GM23338 (cell line): ENCODE results near the gene LATS2. TPM values are rescaled to one million over a fixed set of nuclear protein-coding genes. Genes with fewer than 3 reads are reported as not detected.

Experiments used
- ATAC-seq: fragments of 200-7000 bp; cut with Tn5 transposase; 3 replicates; pipeline ENCODE4 v1.9.1; 2020
- DNase-seq: peaks from one replicate; pipeline ENCODE4 v3.0.0-alpha.2; 2015; ENCODE audit warnings: low spot score
- H2AFZ ChIP-seq: fragments of 200-600 bp; sonication (generic); 2 replicates; pipeline ENCODE4 v1.8.0; 2016; ENCODE audit warnings: antibody characterized with exemption, mild to moderate bottlenecking, moderate library complexity
- H3F3A ChIP-seq: fragments of 200-600 bp; sonication (generic); replicated peaks from 2 replicates; pipeline ENCODE4 v1.8.0; 2017; ENCODE audit warnings: antibody characterized with exemption, mixed run types, low read depth
- H3K27ac ChIP-seq: fragments of 200-600 bp; sonication (generic); 2 replicates; pipeline ENCODE4 v1.6.1; 2016; ENCODE audit warnings: low read depth
- H3K27me3 ChIP-seq: fragments of 200-600 bp; sonication (generic); 2 replicates; pipeline ENCODE4 v1.8.0; 2016; ENCODE audit warnings: mild to moderate bottlenecking, mixed run types, moderate library complexity; ENCODE audit not compliant: insufficient read depth
- H3K36me3 ChIP-seq: fragments of 200-600 bp; sonication (generic); 2 replicates; pipeline ENCODE4 v1.8.0; 2016; ENCODE audit warnings: mild to moderate bottlenecking; ENCODE audit not compliant: insufficient read depth
- H3K4me1 ChIP-seq: fragments of 200-600 bp; sonication (generic); 2 replicates; pipeline ENCODE4 v1.8.0; 2016; ENCODE audit warnings: mild to moderate bottlenecking, moderate library complexity; ENCODE audit not compliant: insufficient read depth
- H3K4me2 ChIP-seq: fragments of 200-600 bp; sonication (generic); 2 replicates; pipeline ENCODE4 v1.7.1; 2017; ENCODE audit warnings: mixed run types
- H3K4me3 ChIP-seq: fragments of 200-600 bp; sonication (generic); 2 replicates; pipeline ENCODE4 v1.6.1; 2016; ENCODE audit warnings: mixed run types
- H3K79me2 ChIP-seq: fragments of 200-600 bp; sonication (generic); replicated peaks from 2 replicates; pipeline ENCODE4 v1.8.0; 2017; ENCODE audit warnings: mild to moderate bottlenecking; ENCODE audit not compliant: insufficient read depth
- H3K9me2 ChIP-seq: fragments of 200-600 bp; sonication (generic); 2 replicates; pipeline ENCODE4 v1.8.0; 2017; ENCODE audit not compliant: insufficient read depth
- H4K20me1 ChIP-seq: fragments of 200-600 bp; sonication (generic); replicated peaks from 2 replicates; pipeline ENCODE4 v1.8.0; 2017; ENCODE audit warnings: mild to moderate bottlenecking; ENCODE audit not compliant: insufficient read depth
- H3K27ac Mint-ChIP-seq: 2 replicates; pipeline ENCODE4 v1.8.0; 2020; ENCODE audit warnings: inconsistent platforms, mild to moderate bottlenecking, moderate library complexity, mixed read lengths
- H3K27me3 Mint-ChIP-seq: 3 replicates; pipeline ENCODE4 v1.8.0; 2022; ENCODE audit warnings: low read depth, mild to moderate bottlenecking, moderate library complexity, mixed read lengths, inconsistent platforms; ENCODE audit not compliant: insufficient read depth, poor library complexity
- H3K36me3 Mint-ChIP-seq: 3 replicates; pipeline ENCODE4 v1.8.0; 2021; ENCODE audit warnings: low read depth, mild to moderate bottlenecking, inconsistent platforms, moderate library complexity, mixed read lengths
- H3K4me1 Mint-ChIP-seq: 3 replicates; pipeline ENCODE4 v1.8.0; 2020; ENCODE audit warnings: mild to moderate bottlenecking, inconsistent platforms, mixed read lengths
- H3K4me3 Mint-ChIP-seq: 3 replicates; pipeline ENCODE4 v1.8.0; 2021; ENCODE audit warnings: moderate library complexity, mild to moderate bottlenecking, inconsistent platforms, mixed read lengths
- H3K9me3 Mint-ChIP-seq: 3 replicates; pipeline ENCODE4 v1.8.0; 2020; ENCODE audit warnings: moderate library complexity, mild to moderate bottlenecking, inconsistent platforms, mixed read lengths
- CREB1 ChIP-seq: fragments of 250-450 bp; sonication (Bioruptor Pico); IDR thresholded peaks from 2 replicates; pipeline ENCODE4 v1.5.0; 2020; ENCODE audit warnings: low read depth, mild to moderate bottlenecking, moderate library complexity
- ETS1 ChIP-seq: IDR thresholded peaks from 2 replicates; pipeline ENCODE4 v1.6.1; 2016; ENCODE audit warnings: antibody characterized with exemption
- EZH2 ChIP-seq: fragments of 200-600 bp; sonication (generic); IDR thresholded peaks from one replicate; pipeline ENCODE4 v1.8.0; 2017; ENCODE audit warnings: antibody characterized with exemption, mild to moderate bottlenecking, low read depth; ENCODE audit not compliant: unreplicated experiment
- EZH2phosphoT487 ChIP-seq: fragments of 200-600 bp; sonication (generic); IDR thresholded peaks from one replicate; pipeline ENCODE4 v1.8.1; 2018; ENCODE audit warnings: antibody characterized with exemption; ENCODE audit not compliant: unreplicated experiment
- JUNB ChIP-seq: IDR thresholded peaks from one replicate; pipeline ENCODE4 v1.6.1; 2016; ENCODE audit warnings: antibody characterized with exemption; ENCODE audit not compliant: unreplicated experiment
- NANOG ChIP-seq: IDR thresholded peaks from 2 replicates; pipeline ENCODE4 v1.6.1; 2016; ENCODE audit warnings: antibody characterized with exemption, borderline replicate concordance
- POLR2AphosphoS5 ChIP-seq: IDR thresholded peaks from 2 replicates; pipeline ENCODE4 v1.6.1; 2016; ENCODE audit warnings: antibody characterized with exemption, low read depth
- STAT1 ChIP-seq: IDR thresholded peaks from one replicate; pipeline ENCODE4 v1.6.1; 2016; ENCODE audit warnings: antibody characterized with exemption; ENCODE audit not compliant: unreplicated experiment
- ZNF114 ChIP-seq: fragments of 250-450 bp; sonication (Bioruptor Pico); IDR thresholded peaks from 2 replicates; pipeline ENCODE4 v1.5.0; 2020; ENCODE audit warnings: mild to moderate bottlenecking, moderate library complexity
- ZNF331 ChIP-seq: fragments of 250-450 bp; sonication (Bioruptor Pico); IDR thresholded peaks from 2 replicates; pipeline ENCODE4 v1.5.0; 2020; ENCODE audit warnings: low read depth, mild to moderate bottlenecking, moderate library complexity
- ZNF462 ChIP-seq: fragments of 250-450 bp; sonication (Bioruptor Pico); IDR thresholded peaks from 2 replicates; pipeline ENCODE4 v1.5.0; 2020; ENCODE audit warnings: mild to moderate bottlenecking, moderate library complexity
- polyA plus RNA-seq: library from polyadenylated mRNA; unstranded; fragments of >200 nt; fragmentation: Nextera tagmentation; extraction: Ambion mirVana; gene quantifications from 2 replicates; pipeline ENCODE4 v1.2.1, GENCODE V29; 2016
- total RNA-seq: library from RNA; depleted of rRNA; stranded (reverse); fragments of >200 nt; shearing (Covaris generic); gene quantifications from 2 replicates; pipeline ENCODE4 v1.2.3, GENCODE V29; 2014
- TF ChIP-seq, protein P1 (sequence below), 2 experiments: fragments of 200-600 bp in 1 of 2; sonication (generic) in 1 of 2; conservative IDR thresholded peaks; 2 replicates each; pipeline versions ENCODE4 v1.5.1 to v1.6.1; 2016 to 2017; ENCODE audit warnings: antibody characterized with exemption in 2 of 2, low read depth in 2 of 2, mild to moderate bottlenecking in 2 of 2, moderate library complexity in 1 of 2
- TF ChIP-seq, protein P2 (sequence below): IDR thresholded peaks from one replicate; pipeline ENCODE4 v1.6.1; 2018; ENCODE audit warnings: antibody characterized with exemption; ENCODE audit not compliant: unreplicated experiment

The LATS2 gene
- total and polyA plus RNA-seq, 2 experiments from 2014 or later: 10.5 to 25.4 TPM

- Histone ChIP-seq H3K27ac (no peak overlapping the region), H3K4me3 (no peak overlapping the region), H3K4me1 (no peaks in the 10 kb centered on the region), H3K4me2 (no peak overlapping the region), H2AFZ (no peak overlapping the region), H3K9me2 (no peaks in the 10 kb centered on the region), H3K27me3 (no peaks in the 10 kb centered on the region), H3F3A (peaks cover 2% of the 10 kb centered on the region; the same call in 1 of the 2 replicates), H3K36me3 (peaks cover 17% of the 10 kb centered on the region), H3K79me2 (no peaks in the 10 kb centered on the region), H4K20me1 (peaks cover 7% of the 10 kb centered on the region)
- no peak for TF ChIP-seq POLR2AphosphoS5
- TF ChIP-seq STAT1: no peak
- no peak for TF ChIP-seq CREB1 (CRISPR knock-in tag)
- no peak for TF ChIP-seq JUNB
- TF ChIP-seq ZNF331: no peak
- TF ChIP-seq, protein P1, sequence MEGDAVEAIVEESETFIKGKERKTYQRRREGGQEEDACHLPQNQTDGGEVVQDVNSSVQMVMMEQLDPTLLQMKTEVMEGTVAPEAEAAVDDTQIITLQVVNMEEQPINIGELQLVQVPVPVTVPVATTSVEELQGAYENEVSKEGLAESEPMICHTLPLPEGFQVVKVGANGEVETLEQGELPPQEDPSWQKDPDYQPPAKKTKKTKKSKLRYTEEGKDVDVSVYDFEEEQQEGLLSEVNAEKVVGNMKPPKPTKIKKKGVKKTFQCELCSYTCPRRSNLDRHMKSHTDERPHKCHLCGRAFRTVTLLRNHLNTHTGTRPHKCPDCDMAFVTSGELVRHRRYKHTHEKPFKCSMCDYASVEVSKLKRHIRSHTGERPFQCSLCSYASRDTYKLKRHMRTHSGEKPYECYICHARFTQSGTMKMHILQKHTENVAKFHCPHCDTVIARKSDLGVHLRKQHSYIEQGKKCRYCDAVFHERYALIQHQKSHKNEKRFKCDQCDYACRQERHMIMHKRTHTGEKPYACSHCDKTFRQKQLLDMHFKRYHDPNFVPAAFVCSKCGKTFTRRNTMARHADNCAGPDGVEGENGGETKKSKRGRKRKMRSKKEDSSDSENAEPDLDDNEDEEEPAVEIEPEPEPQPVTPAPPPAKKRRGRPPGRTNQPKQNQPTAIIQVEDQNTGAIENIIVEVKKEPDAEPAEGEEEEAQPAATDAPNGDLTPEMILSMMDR (conservative IDR thresholded peaks at IDR 0.05; ENCODE audit: low read depth in 2 of 2): no peak
- no peak for TF ChIP-seq EZH2
- TF ChIP-seq ETS1: no peak
- TF ChIP-seq ZNF114 (CRISPR knock-in tag): no peak
- TF ChIP-seq EZH2phosphoT487: no peak
- no peak for TF ChIP-seq ZNF462 (CRISPR knock-in tag)
- TF ChIP-seq, protein P2, sequence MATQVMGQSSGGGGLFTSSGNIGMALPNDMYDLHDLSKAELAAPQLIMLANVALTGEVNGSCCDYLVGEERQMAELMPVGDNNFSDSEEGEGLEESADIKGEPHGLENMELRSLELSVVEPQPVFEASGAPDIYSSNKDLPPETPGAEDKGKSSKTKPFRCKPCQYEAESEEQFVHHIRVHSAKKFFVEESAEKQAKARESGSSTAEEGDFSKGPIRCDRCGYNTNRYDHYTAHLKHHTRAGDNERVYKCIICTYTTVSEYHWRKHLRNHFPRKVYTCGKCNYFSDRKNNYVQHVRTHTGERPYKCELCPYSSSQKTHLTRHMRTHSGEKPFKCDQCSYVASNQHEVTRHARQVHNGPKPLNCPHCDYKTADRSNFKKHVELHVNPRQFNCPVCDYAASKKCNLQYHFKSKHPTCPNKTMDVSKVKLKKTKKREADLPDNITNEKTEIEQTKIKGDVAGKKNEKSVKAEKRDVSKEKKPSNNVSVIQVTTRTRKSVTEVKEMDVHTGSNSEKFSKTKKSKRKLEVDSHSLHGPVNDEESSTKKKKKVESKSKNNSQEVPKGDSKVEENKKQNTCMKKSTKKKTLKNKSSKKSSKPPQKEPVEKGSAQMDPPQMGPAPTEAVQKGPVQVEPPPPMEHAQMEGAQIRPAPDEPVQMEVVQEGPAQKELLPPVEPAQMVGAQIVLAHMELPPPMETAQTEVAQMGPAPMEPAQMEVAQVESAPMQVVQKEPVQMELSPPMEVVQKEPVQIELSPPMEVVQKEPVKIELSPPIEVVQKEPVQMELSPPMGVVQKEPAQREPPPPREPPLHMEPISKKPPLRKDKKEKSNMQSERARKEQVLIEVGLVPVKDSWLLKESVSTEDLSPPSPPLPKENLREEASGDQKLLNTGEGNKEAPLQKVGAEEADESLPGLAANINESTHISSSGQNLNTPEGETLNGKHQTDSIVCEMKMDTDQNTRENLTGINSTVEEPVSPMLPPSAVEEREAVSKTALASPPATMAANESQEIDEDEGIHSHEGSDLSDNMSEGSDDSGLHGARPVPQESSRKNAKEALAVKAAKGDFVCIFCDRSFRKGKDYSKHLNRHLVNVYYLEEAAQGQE: no peak
- TF ChIP-seq NANOG: no peak
- no peak for ATAC-seq
- peaks cover 11% of the 10 kb centered on the region; the same call in 1 of the 3 replicates for H3K9me3 Mint-ChIP-seq
- no peak overlapping the region for H3K27ac Mint-ChIP-seq
- no peak for DNase-seq
- peaks cover 56% of the 10 kb centered on the region for H3K36me3 Mint-ChIP-seq
- H3K4me1 Mint-ChIP-seq: no peaks in the 10 kb centered on the region
- H3K27me3 Mint-ChIP-seq: peaks cover 2% of the 10 kb centered on the region
- no peak overlapping the region for H3K4me3 Mint-ChIP-seq
Measured at GRCh38 chr13:20973886-20974425, 87.4 kb downstream of the LATS2 start.
